Fibroblast of lung (primary cell): Measurements from ENCODE around the gene TCP11L2. TPM values are rescaled to one million over a fixed set of nuclear protein-coding genes. Genes with fewer than 3 reads are reported as not detected.

ENCODE experiments used
- DNase-seq, 2 donors: peaks; one replicate each; pipeline versions ENCODE4 v3.0.0 to v3.0.0-alpha.2; 2010; ENCODE audit warnings: low read depth in 2 of 2
- H2AFZ ChIP-seq: 2 replicates; pipeline ENCODE4 v1.5.1; 2012; ENCODE audit warnings: low read length, control low read depth, inconsistent platforms
- H3K27ac ChIP-seq: 2 replicates; pipeline ENCODE4 v1.5.1; 2011; ENCODE audit warnings: low read length, control low read depth; ENCODE audit not compliant: insufficient read depth
- H3K27me3 ChIP-seq: 2 replicates; pipeline ENCODE4 v1.5.1; 2011; ENCODE audit warnings: mild to moderate bottlenecking, low read length; ENCODE audit not compliant: control insufficient read depth, insufficient read depth
- H3K36me3 ChIP-seq: 2 replicates; pipeline ENCODE4 v1.5.1; 2011; ENCODE audit warnings: low read length; ENCODE audit not compliant: control insufficient read depth, insufficient read depth
- H3K4me1 ChIP-seq: 2 replicates; pipeline ENCODE4 v1.5.1; 2011; ENCODE audit warnings: low read length; ENCODE audit not compliant: control insufficient read depth, insufficient read depth; ENCODE audit errors: extremely low read depth
- H3K4me2 ChIP-seq: 2 replicates; pipeline ENCODE4 v1.5.1; 2011; ENCODE audit warnings: low read length, control low read depth; ENCODE audit not compliant: insufficient read depth; ENCODE audit errors: extremely low read depth
- H3K4me3 ChIP-seq, 4 experiments: fragments of 200-600 bp in 1 of 4; sonication (generic) in 1 of 4; replicated peaks in 1 of 4; 2 replicates each; pipeline ENCODE4 v1.5.1; 2011 to 2016; ENCODE audit warnings: low read length in 4 of 4, low read depth in 3 of 4, mild to moderate bottlenecking in 3 of 4, control low read depth in 2 of 4, inconsistent platforms in 1 of 4, mixed read lengths in 1 of 4; ENCODE audit not compliant: insufficient read depth in 1 of 4; ENCODE audit errors: control extremely low read depth in 1 of 4
- H3K79me2 ChIP-seq: 2 replicates; pipeline ENCODE4 v1.5.1; 2012; ENCODE audit warnings: mild to moderate bottlenecking, low read length, inconsistent platforms; ENCODE audit not compliant: control insufficient read depth, insufficient read depth
- H3K9ac ChIP-seq: 2 replicates; pipeline ENCODE4 v1.5.1; 2011; ENCODE audit warnings: mild to moderate bottlenecking, low read length, control low read depth; ENCODE audit not compliant: insufficient read depth
- H3K9me3 ChIP-seq: 2 replicates; pipeline ENCODE4 v1.5.1; 2012; ENCODE audit warnings: low read depth, low read length; ENCODE audit not compliant: control insufficient read depth, insufficient read depth
- H4K20me1 ChIP-seq: 2 replicates; pipeline ENCODE4 v1.5.1; 2011; ENCODE audit warnings: low read length; ENCODE audit not compliant: control insufficient read depth, insufficient read depth; ENCODE audit errors: extremely low read depth
- CTCF ChIP-seq, 2 donors: IDR thresholded peaks in 1 of 2; conservative IDR thresholded peaks in 1 of 2; 1 replicate in 1 of 2; 2 replicates in 1 of 2; pipeline ENCODE4 v1.5.1; 2011 to 2012; ENCODE audit warnings: low read length in 2 of 2, control low read depth in 1 of 2, inconsistent platforms in 1 of 2, low read depth in 1 of 2, mild to moderate bottlenecking in 1 of 2
- EZH2 ChIP-seq: IDR thresholded peaks from 2 replicates; pipeline ENCODE4 v1.5.1; 2012; ENCODE audit warnings: low read length, control low read depth, mild to moderate bottlenecking; ENCODE audit errors: missing control alignments
- polyA plus RNA-seq, 2 donors: library from polyadenylated mRNA; depleted of rRNA in 1 of 2; stranded (reverse) in 1 of 2; unstranded in 1 of 2; fragments of >200 nt; gene quantifications; 2 replicates each; pipeline ENCODE4 v1.2.1, GENCODE V29; 2011 to 2012; ENCODE audit warnings: missing spikeins in 1 of 2
- total RNA-seq: library from RNA; depleted of rRNA; stranded (reverse); fragments of >200 nt; gene quantifications from 2 replicates; pipeline ENCODE4 v1.2.1, GENCODE V29; 2014

Gene TCP11L2
- total and polyA plus RNA-seq, 2 donors (not counting 1 experiment from before 2014, with no cell fraction given) = 23.6 to 82.6 TPM

DNA sequence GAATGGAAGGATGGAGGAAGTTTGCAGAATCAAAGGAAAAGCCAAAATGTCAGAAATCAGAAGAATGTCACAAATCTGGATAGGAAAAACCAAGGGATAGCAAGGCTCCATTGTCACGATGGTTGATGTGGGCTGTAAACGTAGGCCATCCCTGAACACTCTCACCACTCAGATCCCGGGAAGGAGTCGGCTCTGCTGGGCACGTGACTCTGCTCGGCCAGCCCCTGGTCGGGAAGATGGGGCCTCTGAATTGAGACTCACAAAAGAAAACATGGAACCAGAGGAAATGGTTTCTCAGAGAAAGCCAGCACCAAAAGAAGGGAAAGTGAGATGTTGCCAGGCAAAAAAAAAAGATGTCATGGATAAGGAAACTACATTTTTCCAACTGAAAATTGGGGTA, 26.2 kb downstream of the TCP11L2 start:
- no peak for DNase-seq
- Histone ChIP-seq H3K27ac (no peak overlapping the region), H4K20me1 (no peaks in the 10 kb centered on the region), H3K4me1 (no peaks in the 10 kb centered on the region), H3K36me3 (no peaks in the 10 kb centered on the region), H2AFZ (no peak overlapping the region), H3K9me3 (no peaks in the 10 kb centered on the region), H3K9ac (no peak overlapping the region), H3K79me2 (no peaks in the 10 kb centered on the region), H3K4me3 (no peak overlapping the region), H3K4me2 (no peak overlapping the region), H3K27me3 (no peaks in the 10 kb centered on the region)
- no peak for TF ChIP-seq CTCF (conservative IDR thresholded peaks at IDR 0.05 in 1 of 2, IDR thresholded peaks at IDR 0.05 in 1 of 2; ENCODE audit: low read depth in 1 of 2, low read length in 2 of 2)
- no peak for TF ChIP-seq EZH2

- no peaks in the 10 kb centered on the region for H3K79me2 ChIP-seq
- no peak overlapping the region for H2AFZ ChIP-seq
- H4K20me1 ChIP-seq = no peaks in the 10 kb centered on the region
- H3K27ac ChIP-seq = no peak overlapping the region
- H3K27me3 ChIP-seq = no peaks in the 10 kb centered on the region
- H3K4me1 ChIP-seq = no peaks in the 10 kb centered on the region
- H3K9ac ChIP-seq = no peak overlapping the region
- no peak overlapping the region for H3K4me2 ChIP-seq
- H3K36me3 ChIP-seq = no peaks in the 10 kb centered on the region
- DNase-seq = no peak
- no peaks in the 10 kb centered on the region for H3K9me3 ChIP-seq
- no peak overlapping the region for H3K4me3 ChIP-seq
- no peak for TF ChIP-seq EZH2
- TF ChIP-seq CTCF (conservative IDR thresholded peaks at IDR 0.05 in 1 of 2, IDR thresholded peaks at IDR 0.05 in 1 of 2; ENCODE audit: low read depth in 1 of 2, low read length in 2 of 2) = no peak
Observed at GRCh38 chr12:106329231-106329982, 26.9 kb downstream of the TCP11L2 start.

- Histone ChIP-seq H2AFZ (no peak overlapping the region), H3K4me3 (no peak overlapping the region), H3K36me3 (no peaks in the 10 kb centered on the region), H3K4me2 (no peak overlapping the region), H3K9ac (no peak overlapping the region), H3K9me3 (no peaks in the 10 kb centered on the region), H3K27me3 (no peaks in the 10 kb centered on the region), H3K4me1 (peaks cover 3% of the 10 kb centered on the region), H4K20me1 (no peaks in the 10 kb centered on the region), H3K27ac (no peak overlapping the region), H3K79me2 (no peaks in the 10 kb centered on the region)
- TF ChIP-seq CTCF (conservative IDR thresholded peaks at IDR 0.05 in 1 of 2, IDR thresholded peaks at IDR 0.05 in 1 of 2; ENCODE audit: low read depth in 1 of 2, low read length in 2 of 2) = no peak
- TF ChIP-seq EZH2 = no peak
- DNase-seq = no peak
Observed at GRCh38 chr12:106331599-106331998, 29.1 kb downstream of the TCP11L2 start.
